ENCODE data around the gene IL1RN. TPM values are rescaled to one million over a fixed set of nuclear protein-coding genes. Genes with fewer than 3 reads are reported as not detected.
A peak's percentile ranks its signal among the peaks of the same experiment; 100 is the strongest.

Gene IL1RN
- total and polyA plus RNA-seq, 8 donors: 0.37 to 3.1 (median 1.4) TPM; not detected in 1

GRCh38 chr2:113178069-113178746 is 50.8 kb downstream of the IL1RN start:
- ATAC-seq (no peak), DNase-seq (no peak), FAIRE-seq (no peak)
- Histone ChIP-seq H3K27ac (no peak overlapping the region), H3K27me3 (no peaks in the 10 kb centered on the region), H3K36me3 (no peaks in the 10 kb centered on the region), H3K9me3 (no peaks in the 10 kb centered on the region), H3K4me3 (no peak overlapping the region), H3K4me1 (peaks cover 12 to 16% (median 15%) of the 10 kb centered on the region in 3 donors)
- WGBS, 2 donors: 84 to 88% methylated on average over 11 of the region's 11 CpGs
- intact Hi-C loops (cut with DNase I): no loop called here
- TF ChIP-seq, protein P1, sequence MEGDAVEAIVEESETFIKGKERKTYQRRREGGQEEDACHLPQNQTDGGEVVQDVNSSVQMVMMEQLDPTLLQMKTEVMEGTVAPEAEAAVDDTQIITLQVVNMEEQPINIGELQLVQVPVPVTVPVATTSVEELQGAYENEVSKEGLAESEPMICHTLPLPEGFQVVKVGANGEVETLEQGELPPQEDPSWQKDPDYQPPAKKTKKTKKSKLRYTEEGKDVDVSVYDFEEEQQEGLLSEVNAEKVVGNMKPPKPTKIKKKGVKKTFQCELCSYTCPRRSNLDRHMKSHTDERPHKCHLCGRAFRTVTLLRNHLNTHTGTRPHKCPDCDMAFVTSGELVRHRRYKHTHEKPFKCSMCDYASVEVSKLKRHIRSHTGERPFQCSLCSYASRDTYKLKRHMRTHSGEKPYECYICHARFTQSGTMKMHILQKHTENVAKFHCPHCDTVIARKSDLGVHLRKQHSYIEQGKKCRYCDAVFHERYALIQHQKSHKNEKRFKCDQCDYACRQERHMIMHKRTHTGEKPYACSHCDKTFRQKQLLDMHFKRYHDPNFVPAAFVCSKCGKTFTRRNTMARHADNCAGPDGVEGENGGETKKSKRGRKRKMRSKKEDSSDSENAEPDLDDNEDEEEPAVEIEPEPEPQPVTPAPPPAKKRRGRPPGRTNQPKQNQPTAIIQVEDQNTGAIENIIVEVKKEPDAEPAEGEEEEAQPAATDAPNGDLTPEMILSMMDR (IDR thresholded peaks at IDR 0.05): no peak

GRCh38 chr2:113178891-113179290 is 51.5 kb downstream of the IL1RN start:
- H3K36me3 ChIP-seq: no peaks in the 10 kb centered on the region
- ATAC-seq: no peak
- TF ChIP-seq, protein P1 (IDR thresholded peaks at IDR 0.05): no peak
- no peak overlapping the region for H3K27ac ChIP-seq
- FAIRE-seq: no peak
- H3K4me3 ChIP-seq: no peak overlapping the region
- DNase-seq: no peak
- H3K9me3 ChIP-seq: no peaks in the 10 kb centered on the region
- intact Hi-C loops (cut with DNase I): no loop called here
- H3K4me1 ChIP-seq: peaks cover 12 to 16% (median 15%) of the 10 kb centered on the region in 3 donors
- no peaks in the 10 kb centered on the region for H3K27me3 ChIP-seq
- 93 to 95% methylated on average over 4 of the region's 4 CpGs for WGBS, 2 donors

- H3K4me1 ChIP-seq: peaks cover 12 to 16% (median 15%) of the 10 kb centered on the region in 3 donors
Measured at GRCh38 chr2:113179446-113180045, 52.1 kb downstream of the IL1RN start.

DNA sequence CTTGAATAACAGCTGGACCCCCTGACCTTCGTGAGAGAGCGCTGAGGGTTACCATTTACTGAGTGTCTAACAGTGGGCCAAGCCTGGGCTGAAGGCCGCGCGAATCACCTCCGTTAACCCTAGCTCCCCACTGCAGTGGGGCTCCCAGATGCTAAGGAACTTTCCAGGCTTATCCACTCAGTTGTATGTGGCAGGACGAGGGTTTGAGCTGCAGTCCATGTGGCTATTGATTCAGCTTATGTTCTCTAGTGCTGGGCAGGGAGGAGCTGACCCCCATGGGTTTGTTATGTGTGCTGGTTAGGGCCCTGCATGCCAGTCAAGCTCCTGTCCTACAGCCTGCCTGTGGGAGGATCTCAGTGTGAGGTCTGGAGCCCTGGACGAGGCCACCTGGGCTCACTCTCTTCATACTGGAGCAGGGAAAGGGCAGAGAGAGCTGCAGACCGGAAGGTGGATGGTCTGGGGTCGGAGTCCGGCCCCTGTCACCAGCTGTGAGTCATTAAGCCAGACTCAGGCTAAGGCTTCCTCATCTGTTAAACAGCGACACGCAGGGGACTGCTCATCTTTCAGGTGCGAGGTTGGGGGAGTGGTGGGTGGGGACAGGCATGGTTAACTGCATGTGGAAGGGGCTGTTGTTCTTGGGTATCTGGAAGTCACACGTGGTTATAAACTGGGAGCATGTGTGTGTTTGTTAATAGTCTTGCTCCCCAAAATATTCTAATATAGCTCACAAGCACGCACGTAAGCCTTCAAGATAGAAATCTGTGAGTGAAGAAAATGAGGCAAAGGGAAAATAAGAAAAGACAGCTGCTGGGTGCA is 52.9 kb downstream of the IL1RN start:
- Histone ChIP-seq H3K4me1 (peaks cover 12 to 16% (median 15%) of the 10 kb centered on the region in 3 donors), H3K4me3 (no peak overlapping the region), H3K36me3 (no peaks in the 10 kb centered on the region), H3K27ac (peak overlapping the region in 1 of 4 donors; percentile 41), H3K27me3 (no peaks in the 10 kb centered on the region), H3K9me3 (no peaks in the 10 kb centered on the region)
- DNase-seq: no peak
- 86 to 90% methylated on average over 17 of the region's 17 CpGs for WGBS, 2 donors
- no peak for FAIRE-seq
- intact Hi-C loops (cut with DNase I): no loop called here
- TF ChIP-seq, protein P1 (IDR thresholded peaks at IDR 0.05): no peak
- ATAC-seq: no peak

More at GRCh38 chr2:113179446-113180045, 52.1 kb downstream of the IL1RN start:
- Histone ChIP-seq H3K4me3 (no peak overlapping the region), H3K27me3 (no peaks in the 10 kb centered on the region), H3K9me3 (no peaks in the 10 kb centered on the region), H3K27ac (no peak overlapping the region), H3K36me3 (no peaks in the 10 kb centered on the region)
- TF ChIP-seq, protein P1 (IDR thresholded peaks at IDR 0.05): no peak
- no peak for FAIRE-seq
- WGBS, 2 donors: 76 to 78% methylated on average over 8 of the region's 8 CpGs
- ATAC-seq: no peak
- no peak for DNase-seq
- intact Hi-C loops (cut with DNase I): no loop called here
